Colonic mucosa (tissue), 4 donors: ENCODE results near the gene RPL28. TPM values are rescaled to one million over a fixed set of nuclear protein-coding genes. Genes with fewer than 3 reads are reported as not detected.
A peak's percentile ranks its signal among the peaks of the same experiment; 100 is the strongest.

Source experiments
- DNase-seq: peaks from one replicate; pipeline ENCODE4 v3.0.0-alpha.2; 2020
- H3K27ac ChIP-seq: fragments of 200-600 bp; one replicate; pipeline ENCODE4 v1.8.0; 2021
- H3K27me3 ChIP-seq: fragments of 200-600 bp; one replicate; pipeline ENCODE4 v1.8.0; 2021
- H3K36me3 ChIP-seq: fragments of 200-600 bp; one replicate; pipeline ENCODE4 v1.8.0; 2021
- H3K4me1 ChIP-seq: fragments of 200-600 bp; one replicate; pipeline ENCODE4 v1.8.0; 2021; ENCODE audit warnings: mild to moderate bottlenecking
- H3K4me3 ChIP-seq: fragments of 200-600 bp; one replicate; pipeline ENCODE4 v1.8.0; 2021
- H3K9ac ChIP-seq, 2 donors: one replicate each; pipeline ENCODE4 v1.7.0; 2013; ENCODE audit warnings: control low read depth in 2 of 2, low read depth in 2 of 2, low read length in 2 of 2
- H3K9me3 ChIP-seq: fragments of 200-600 bp; one replicate; pipeline ENCODE4 v1.8.0; 2021
- intact Hi-C: fragments of 100-400 bp; cut with DNase I; formaldehyde crosslinking; loops from one replicate; pipeline ENCODE4 v1.14.1; 2022
- total RNA-seq, 2 donors: library from RNA; stranded (reverse); fragmentation: NEBNext Ultra II Directional in 1 of 2; extraction: Animal tissue kit (Norgen Biotek cat#: 25700) in 1 of 2; gene quantifications; one replicate each; pipeline ENCODE4 v1.2.1, GENCODE V29; 2021
- TF ChIP-seq, protein P1 (sequence below): fragments of 200-600 bp; IDR thresholded peaks from one replicate; pipeline ENCODE4 v1.8.0; 2022; ENCODE audit warnings: antibody characterized with exemption, mild to moderate bottlenecking
- donor health status: healthy.
- donor health status: DM: no; HTN: no; CAD: no.
- donor health status: DM: no; HTN: no; CAD: no.

RPL28 gene
- total RNA-seq, 2 donors from 2014 or later: 1,447 to 1,819 TPM

DNA sequence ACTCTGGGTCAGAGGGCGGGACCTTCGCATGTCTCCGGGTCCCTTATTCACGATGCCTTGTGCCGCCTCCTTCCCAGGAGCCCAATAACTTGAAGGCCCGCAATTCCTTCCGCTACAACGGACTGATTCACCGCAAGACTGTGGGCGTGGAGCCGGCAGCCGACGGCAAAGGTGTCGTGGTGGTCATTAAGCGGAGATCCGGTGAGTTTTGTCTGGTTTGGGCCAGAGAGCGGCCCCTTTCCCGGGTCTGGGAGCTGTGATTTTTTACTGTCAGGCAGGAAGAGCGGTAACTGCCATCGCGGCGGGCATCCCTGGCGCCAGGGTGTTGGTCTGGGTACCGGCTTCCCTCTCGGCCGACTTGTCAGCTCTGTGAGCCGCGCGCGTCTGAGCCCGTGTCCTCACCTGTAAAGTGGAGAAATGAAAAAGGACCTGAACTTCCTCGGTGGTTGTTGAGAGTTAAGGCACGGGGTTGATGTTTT lies 800 bp downstream of the RPL28 start:
- Histone ChIP-seq H3K4me1 (peaks cover 23% of the 10 kb centered on the region), H3K9ac (peak overlapping the region; percentile 84 to 95), H3K27ac (peak overlapping the region; percentile 94), H3K36me3 (peaks cover 24% of the 10 kb centered on the region), H3K4me3 (peak overlapping the region; percentile 73), H3K9me3 (no peaks in the 10 kb centered on the region), H3K27me3 (no peaks in the 10 kb centered on the region)
- TF ChIP-seq, protein P1, sequence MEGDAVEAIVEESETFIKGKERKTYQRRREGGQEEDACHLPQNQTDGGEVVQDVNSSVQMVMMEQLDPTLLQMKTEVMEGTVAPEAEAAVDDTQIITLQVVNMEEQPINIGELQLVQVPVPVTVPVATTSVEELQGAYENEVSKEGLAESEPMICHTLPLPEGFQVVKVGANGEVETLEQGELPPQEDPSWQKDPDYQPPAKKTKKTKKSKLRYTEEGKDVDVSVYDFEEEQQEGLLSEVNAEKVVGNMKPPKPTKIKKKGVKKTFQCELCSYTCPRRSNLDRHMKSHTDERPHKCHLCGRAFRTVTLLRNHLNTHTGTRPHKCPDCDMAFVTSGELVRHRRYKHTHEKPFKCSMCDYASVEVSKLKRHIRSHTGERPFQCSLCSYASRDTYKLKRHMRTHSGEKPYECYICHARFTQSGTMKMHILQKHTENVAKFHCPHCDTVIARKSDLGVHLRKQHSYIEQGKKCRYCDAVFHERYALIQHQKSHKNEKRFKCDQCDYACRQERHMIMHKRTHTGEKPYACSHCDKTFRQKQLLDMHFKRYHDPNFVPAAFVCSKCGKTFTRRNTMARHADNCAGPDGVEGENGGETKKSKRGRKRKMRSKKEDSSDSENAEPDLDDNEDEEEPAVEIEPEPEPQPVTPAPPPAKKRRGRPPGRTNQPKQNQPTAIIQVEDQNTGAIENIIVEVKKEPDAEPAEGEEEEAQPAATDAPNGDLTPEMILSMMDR: no peak
- no peak for DNase-seq
- intact Hi-C loops: no loop called here

DNA sequence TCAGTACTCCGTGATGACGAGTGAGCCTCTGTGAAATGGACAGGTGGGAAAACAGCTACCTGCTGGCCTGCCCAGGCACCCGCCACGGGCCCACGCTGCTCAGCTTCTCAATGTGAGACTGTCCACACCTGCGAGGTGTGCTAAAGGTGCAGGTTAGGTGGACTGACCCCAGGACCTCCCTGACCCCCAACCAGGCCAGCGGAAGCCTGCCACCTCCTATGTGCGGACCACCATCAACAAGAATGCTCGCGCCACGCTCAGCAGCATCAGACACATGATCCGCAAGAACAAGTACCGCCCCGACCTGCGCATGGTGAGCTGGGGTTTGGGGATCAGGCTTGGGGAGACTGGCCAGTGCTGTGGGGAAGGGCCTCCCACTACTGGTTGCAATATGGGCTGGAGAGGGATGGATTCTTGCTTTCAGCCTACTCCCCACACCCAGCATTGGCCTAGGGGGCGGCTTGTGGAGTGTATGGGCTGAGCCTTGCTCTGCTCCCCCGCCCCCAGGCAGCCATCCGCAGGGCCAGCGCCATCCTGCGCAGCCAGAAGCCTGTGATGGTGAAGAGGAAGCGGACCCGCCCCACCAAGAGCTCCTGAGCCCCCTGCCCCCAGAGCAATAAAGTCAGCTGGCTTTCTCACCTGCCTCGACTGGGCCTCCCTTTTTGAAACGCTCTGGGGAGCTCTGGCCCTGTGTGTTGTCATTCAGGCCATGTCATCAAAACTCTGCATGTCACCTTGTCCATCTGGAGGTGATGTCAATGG lies 2.2 kb downstream of the RPL28 start:
- intact Hi-C loops: no loop called here
- Histone ChIP-seq H3K27ac (no peak overlapping the region), H3K9ac (peak overlapping the region; percentile 48 to 95), H3K9me3 (no peaks in the 10 kb centered on the region), H3K36me3 (peaks cover 24% of the 10 kb centered on the region), H3K27me3 (no peaks in the 10 kb centered on the region), H3K4me1 (peaks cover 23% of the 10 kb centered on the region), H3K4me3 (peak overlapping the region; percentile 73)
- TF ChIP-seq, protein P1: no peak
- no peak for DNase-seq

DNA sequence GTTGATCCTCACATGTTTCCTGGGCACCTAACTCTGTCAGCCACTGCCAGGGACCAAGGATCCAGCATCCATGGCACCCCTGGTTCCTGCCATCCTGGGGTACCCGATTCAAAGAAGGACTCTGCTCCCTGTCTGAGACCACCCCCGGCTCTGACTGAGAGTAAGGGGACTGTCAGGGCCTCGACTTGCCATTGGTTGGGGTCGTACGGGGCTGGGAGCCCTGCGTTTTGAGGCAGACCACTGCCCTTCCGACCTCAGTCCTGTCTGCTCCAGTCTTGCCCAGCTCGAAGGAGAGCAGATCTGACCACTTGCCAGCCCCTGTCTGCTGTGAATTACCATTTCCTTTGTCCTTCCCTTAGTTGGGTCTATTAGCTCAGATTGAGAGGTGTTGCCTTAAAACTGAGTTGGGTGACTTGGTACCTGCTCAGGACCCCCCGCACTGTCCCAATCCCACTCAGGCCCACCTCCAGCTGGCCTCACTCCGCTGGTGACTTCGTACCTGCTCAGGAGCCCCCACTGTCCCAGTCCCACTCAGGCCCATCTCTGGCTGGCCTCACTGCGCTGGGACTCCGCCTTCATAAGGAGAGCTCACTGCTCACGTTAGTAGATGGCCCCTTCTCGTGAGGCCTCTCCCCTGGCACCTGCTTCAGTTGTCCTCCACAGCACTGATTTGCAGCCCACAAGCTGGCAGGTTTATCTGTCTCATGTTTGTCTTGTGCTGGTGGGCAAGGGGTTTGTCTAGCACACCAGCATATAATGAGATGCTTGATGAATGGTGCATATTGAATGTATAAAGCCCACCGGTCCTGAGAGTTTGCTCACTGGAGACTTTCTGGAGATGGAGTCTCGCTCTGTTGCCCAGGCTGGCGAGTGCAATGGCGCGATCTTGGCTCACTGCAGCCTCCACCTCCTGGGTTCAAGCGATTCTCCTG lies 3.9 kb downstream of the RPL28 start:
- peaks cover 24% of the 10 kb centered on the region for H3K36me3 ChIP-seq
- no peak for DNase-seq
- TF ChIP-seq, protein P1: no peak
- peak overlapping the region in 1 of 2 donors; percentile 28 for H3K9ac ChIP-seq
- H3K27ac ChIP-seq: no peak overlapping the region
- intact Hi-C loops: no loop called here
- H3K27me3 ChIP-seq: no peaks in the 10 kb centered on the region
- no peak overlapping the region for H3K4me3 ChIP-seq
- peaks cover 22% of the 10 kb centered on the region for H3K4me1 ChIP-seq
- no peaks in the 10 kb centered on the region for H3K9me3 ChIP-seq

DNA sequence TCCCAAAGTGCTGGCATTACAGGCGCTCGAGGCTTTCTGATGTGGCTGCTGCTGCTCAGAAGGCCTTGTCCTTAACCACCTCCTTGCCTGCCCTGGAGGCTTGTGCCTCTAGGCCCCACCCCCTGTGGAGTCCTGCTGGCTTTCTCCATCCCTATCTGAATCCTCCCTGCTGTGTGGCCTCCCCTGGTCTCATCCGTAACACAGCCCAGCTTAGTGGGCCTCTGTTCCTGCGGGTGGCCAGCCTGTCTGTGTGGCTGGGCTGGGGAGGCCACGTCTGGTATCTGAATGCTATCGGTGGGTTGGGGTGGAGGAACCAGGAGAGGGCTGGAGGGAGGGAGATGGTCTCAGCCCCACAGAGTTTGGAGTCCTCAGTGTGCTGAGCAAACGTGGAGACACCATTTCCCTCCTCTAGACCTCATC lies 4.7 kb downstream of the RPL28 start:
- TF ChIP-seq, protein P1: no peak
- Histone ChIP-seq H3K36me3 (peaks cover 24% of the 10 kb centered on the region), H3K9ac (no peak overlapping the region), H3K27me3 (no peaks in the 10 kb centered on the region), H3K9me3 (no peaks in the 10 kb centered on the region), H3K4me3 (no peak overlapping the region), H3K27ac (no peak overlapping the region), H3K4me1 (peaks cover 18% of the 10 kb centered on the region)
- intact Hi-C loops: no loop called here
- no peak for DNase-seq

DNA sequence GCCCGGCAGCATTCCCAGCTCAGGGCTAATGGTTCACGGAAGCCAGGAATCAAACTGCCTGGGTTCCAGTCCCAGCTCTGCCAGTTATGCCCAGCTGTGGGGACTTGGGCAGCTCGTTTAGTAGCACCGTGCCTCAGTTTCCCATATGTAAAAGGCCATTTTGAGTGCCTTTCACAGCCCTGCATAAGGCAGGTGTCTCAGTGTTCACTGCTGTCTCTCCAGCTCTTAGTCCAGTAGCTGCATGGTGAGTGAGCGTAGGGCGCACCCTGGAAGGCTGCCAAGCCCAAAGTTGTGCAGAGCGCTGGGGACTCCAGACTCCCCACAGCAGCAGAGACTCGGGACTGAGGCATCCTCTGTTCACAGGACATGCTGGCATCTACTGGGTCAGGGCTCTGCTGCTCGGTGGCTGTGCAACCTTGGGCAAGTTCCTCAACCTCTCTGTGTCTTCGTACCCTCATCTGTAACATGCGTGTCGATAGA lies 5.5 kb downstream of the RPL28 start:
- TF ChIP-seq, protein P1: no peak
- intact Hi-C loops: no loop called here

More for the DNA sequence above, 5.5 kb downstream of the RPL28 start:
- peaks cover 18% of the 10 kb centered on the region for H3K4me1 ChIP-seq
- no peaks in the 10 kb centered on the region for H3K9me3 ChIP-seq
- H3K36me3 ChIP-seq: peaks cover 24% of the 10 kb centered on the region
- no peak for DNase-seq
- no peaks in the 10 kb centered on the region for H3K27me3 ChIP-seq
- H3K27ac ChIP-seq: no peak overlapping the region
- no peak overlapping the region for H3K9ac ChIP-seq
- no peak overlapping the region for H3K4me3 ChIP-seq
